ENCODE measurements around the gene ZC2HC1C.

DNA sequence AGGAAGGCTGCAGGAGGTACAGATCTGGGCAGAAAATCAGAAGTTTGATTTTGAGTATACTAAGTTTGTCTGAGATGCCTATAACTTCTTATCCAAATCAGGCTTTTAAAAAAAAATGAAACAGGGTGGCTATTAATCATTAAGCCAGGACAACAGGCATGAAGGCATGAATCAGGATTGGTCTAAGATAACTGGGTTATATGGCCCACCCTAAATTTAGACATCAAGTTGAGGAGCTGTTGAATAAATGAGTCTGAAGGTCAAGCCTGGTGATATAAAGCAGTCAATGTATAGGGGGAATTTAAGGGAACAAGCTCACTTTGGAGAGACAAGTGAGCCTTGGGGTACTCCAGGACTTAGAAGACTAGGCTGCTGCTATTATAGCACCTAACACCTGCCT lies 28.8 kb downstream of the ZC2HC1C start:
- TF ChIP-seq ATRX (CRISPR knock-in tag; IDR thresholded peaks at IDR 0.05; ENCODE audit: borderline replicate concordance), result no peak
- TF ChIP-seq TAF1 (CRISPR knock-in tag; IDR thresholded peaks at IDR 0.05), result no peak
- TF ChIP-seq, protein P1, sequence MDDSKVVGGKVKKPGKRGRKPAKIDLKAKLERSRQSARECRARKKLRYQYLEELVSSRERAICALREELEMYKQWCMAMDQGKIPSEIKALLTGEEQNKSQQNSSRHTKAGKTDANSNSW (CRISPR knock-in tag; IDR thresholded peaks at IDR 0.05; ENCODE audit: borderline replicate concordance), result no peak
- TF ChIP-seq ZBTB1 (CRISPR knock-in tag; IDR thresholded peaks at IDR 0.05; ENCODE audit: borderline replicate concordance), result no peak
- no peak for TF ChIP-seq MXI1 (IDR thresholded peaks at IDR 0.05; ENCODE audit: borderline replicate concordance, low read depth, low read length)
- TF ChIP-seq, protein P2, sequence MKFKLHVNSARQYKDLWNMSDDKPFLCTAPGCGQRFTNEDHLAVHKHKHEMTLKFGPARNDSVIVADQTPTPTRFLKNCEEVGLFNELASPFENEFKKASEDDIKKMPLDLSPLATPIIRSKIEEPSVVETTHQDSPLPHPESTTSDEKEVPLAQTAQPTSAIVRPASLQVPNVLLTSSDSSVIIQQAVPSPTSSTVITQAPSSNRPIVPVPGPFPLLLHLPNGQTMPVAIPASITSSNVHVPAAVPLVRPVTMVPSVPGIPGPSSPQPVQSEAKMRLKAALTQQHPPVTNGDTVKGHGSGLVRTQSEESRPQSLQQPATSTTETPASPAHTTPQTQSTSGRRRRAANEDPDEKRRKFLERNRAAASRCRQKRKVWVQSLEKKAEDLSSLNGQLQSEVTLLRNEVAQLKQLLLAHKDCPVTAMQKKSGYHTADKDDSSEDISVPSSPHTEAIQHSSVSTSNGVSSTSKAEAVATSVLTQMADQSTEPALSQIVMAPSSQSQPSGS (CRISPR knock-in tag; IDR thresholded peaks at IDR 0.05), result no peak
- TF ChIP-seq, protein P3, sequence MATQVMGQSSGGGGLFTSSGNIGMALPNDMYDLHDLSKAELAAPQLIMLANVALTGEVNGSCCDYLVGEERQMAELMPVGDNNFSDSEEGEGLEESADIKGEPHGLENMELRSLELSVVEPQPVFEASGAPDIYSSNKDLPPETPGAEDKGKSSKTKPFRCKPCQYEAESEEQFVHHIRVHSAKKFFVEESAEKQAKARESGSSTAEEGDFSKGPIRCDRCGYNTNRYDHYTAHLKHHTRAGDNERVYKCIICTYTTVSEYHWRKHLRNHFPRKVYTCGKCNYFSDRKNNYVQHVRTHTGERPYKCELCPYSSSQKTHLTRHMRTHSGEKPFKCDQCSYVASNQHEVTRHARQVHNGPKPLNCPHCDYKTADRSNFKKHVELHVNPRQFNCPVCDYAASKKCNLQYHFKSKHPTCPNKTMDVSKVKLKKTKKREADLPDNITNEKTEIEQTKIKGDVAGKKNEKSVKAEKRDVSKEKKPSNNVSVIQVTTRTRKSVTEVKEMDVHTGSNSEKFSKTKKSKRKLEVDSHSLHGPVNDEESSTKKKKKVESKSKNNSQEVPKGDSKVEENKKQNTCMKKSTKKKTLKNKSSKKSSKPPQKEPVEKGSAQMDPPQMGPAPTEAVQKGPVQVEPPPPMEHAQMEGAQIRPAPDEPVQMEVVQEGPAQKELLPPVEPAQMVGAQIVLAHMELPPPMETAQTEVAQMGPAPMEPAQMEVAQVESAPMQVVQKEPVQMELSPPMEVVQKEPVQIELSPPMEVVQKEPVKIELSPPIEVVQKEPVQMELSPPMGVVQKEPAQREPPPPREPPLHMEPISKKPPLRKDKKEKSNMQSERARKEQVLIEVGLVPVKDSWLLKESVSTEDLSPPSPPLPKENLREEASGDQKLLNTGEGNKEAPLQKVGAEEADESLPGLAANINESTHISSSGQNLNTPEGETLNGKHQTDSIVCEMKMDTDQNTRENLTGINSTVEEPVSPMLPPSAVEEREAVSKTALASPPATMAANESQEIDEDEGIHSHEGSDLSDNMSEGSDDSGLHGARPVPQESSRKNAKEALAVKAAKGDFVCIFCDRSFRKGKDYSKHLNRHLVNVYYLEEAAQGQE (IDR thresholded peaks at IDR 0.05; ENCODE audit: borderline replicate concordance in 1 of 2, low read depth in 1 of 2, low read length in 2 of 2), result no peak
- TF ChIP-seq NR3C1 (CRISPR knock-in tag; IDR thresholded peaks at IDR 0.05), result no peak
- TF ChIP-seq, protein P4, sequence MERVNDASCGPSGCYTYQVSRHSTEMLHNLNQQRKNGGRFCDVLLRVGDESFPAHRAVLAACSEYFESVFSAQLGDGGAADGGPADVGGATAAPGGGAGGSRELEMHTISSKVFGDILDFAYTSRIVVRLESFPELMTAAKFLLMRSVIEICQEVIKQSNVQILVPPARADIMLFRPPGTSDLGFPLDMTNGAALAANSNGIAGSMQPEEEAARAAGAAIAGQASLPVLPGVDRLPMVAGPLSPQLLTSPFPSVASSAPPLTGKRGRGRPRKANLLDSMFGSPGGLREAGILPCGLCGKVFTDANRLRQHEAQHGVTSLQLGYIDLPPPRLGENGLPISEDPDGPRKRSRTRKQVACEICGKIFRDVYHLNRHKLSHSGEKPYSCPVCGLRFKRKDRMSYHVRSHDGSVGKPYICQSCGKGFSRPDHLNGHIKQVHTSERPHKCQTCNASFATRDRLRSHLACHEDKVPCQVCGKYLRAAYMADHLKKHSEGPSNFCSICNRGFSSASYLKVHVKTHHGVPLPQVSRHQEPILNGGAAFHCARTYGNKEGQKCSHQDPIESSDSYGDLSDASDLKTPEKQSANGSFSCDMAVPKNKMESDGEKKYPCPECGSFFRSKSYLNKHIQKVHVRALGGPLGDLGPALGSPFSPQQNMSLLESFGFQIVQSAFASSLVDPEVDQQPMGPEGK (CRISPR knock-in tag; IDR thresholded peaks at IDR 0.05), result no peak
- TF ChIP-seq, protein P5, sequence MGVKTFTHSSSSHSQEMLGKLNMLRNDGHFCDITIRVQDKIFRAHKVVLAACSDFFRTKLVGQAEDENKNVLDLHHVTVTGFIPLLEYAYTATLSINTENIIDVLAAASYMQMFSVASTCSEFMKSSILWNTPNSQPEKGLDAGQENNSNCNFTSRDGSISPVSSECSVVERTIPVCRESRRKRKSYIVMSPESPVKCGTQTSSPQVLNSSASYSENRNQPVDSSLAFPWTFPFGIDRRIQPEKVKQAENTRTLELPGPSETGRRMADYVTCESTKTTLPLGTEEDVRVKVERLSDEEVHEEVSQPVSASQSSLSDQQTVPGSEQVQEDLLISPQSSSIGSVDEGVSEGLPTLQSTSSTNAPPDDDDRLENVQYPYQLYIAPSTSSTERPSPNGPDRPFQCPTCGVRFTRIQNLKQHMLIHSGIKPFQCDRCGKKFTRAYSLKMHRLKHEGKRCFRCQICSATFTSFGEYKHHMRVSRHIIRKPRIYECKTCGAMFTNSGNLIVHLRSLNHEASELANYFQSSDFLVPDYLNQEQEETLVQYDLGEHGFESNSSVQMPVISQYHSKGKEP (CRISPR knock-in tag; IDR thresholded peaks at IDR 0.05), result no peak
